SK-N-SH (cell line): ENCODE measurements around the gene ZBED4. TPM values are rescaled to one million over a fixed set of nuclear protein-coding genes. Genes with fewer than 3 reads are reported as not detected.

Experiments
- CTCF ChIA-PET: fragments of 300-600, 350-600 bp; formaldehyde crosslinking; extraction: SDS; loops from one replicate; lab custom pipeline; 2021; lab: Yijun Ruan, JAX
- POLR2A ChIA-PET: fragments of 350-600 bp; sonication (Branson Sonifier 250); formaldehyde crosslinking; extraction: SDS; loops from one replicate; lab custom pipeline; 2020; ENCODE audit warnings: antibody characterized with exemption, inconsistent platforms; lab: Yijun Ruan, JAX
- DNase-seq: peaks from one replicate; pipeline ENCODE4 v3.0.0; 2012
- H2AFZ ChIP-seq: fragments of 200-600 bp; sonication (generic); 2 replicates; pipeline ENCODE4 v1.8.1; 2016; ENCODE audit warnings: antibody characterized with exemption, mild to moderate bottlenecking, low read depth
- H3F3A ChIP-seq: fragments of 200-600 bp; sonication (generic); replicated peaks from 2 replicates; pipeline ENCODE3; 2016; ENCODE audit warnings: antibody characterized with exemption, mild to moderate bottlenecking; ENCODE audit not compliant: insufficient read depth
- H3K27ac ChIP-seq, 2 experiments: fragments of 200-500 bp in 1 of 2; fragments of 200-600 bp in 1 of 2; sonication (Bioruptor generic) in 1 of 2; sonication (generic), shearing (Covaris generic) in 1 of 2; 2 replicates each; pipeline versions ENCODE4 v1.5.1 to v1.6.1; 2014 to 2016; ENCODE audit warnings: low read depth in 2 of 2, inconsistent platforms in 1 of 2, low read length in 1 of 2, mild to moderate bottlenecking in 1 of 2, mixed read lengths in 1 of 2
- H3K27me3 ChIP-seq: fragments of 200-600 bp; sonication (generic), shearing (Covaris generic); 2 replicates; pipeline ENCODE4 v1.6.1; 2016; ENCODE audit warnings: mixed run types; ENCODE audit not compliant: insufficient read depth
- H3K36me3 ChIP-seq, 2 experiments: fragments of 200-500 bp in 1 of 2; fragments of 200-600 bp in 1 of 2; sonication (Bioruptor generic) in 1 of 2; sonication (generic) in 1 of 2; replicated peaks in 1 of 2; 2 replicates each; pipeline versions ENCODE3 to v1.5.1; 2014 to 2016; ENCODE audit warnings: low read length in 1 of 2, mild to moderate bottlenecking in 1 of 2; ENCODE audit not compliant: insufficient read depth in 2 of 2, control insufficient read depth in 1 of 2
- H3K4me1 ChIP-seq, 2 experiments: fragments of 200-500 bp in 1 of 2; fragments of 200-600 bp in 1 of 2; sonication (Bioruptor generic) in 1 of 2; sonication (generic), shearing (Covaris generic) in 1 of 2; 2 replicates each; pipeline versions ENCODE4 v1.5.1 to v1.6.1; 2014 to 2016; ENCODE audit warnings: low read depth in 1 of 2, low read length in 1 of 2, mixed run types in 1 of 2; ENCODE audit not compliant: insufficient read depth in 2 of 2, control insufficient read depth in 1 of 2
- H3K4me2 ChIP-seq: fragments of 200-600 bp; sonication (generic), shearing (Covaris generic); 2 replicates; pipeline ENCODE4 v1.6.1; 2017; ENCODE audit warnings: mixed run types
- H3K4me3 ChIP-seq, 2 experiments: fragments of 200-500 bp in 1 of 2; fragments of 200-600 bp in 1 of 2; sonication (Bioruptor generic) in 1 of 2; sonication (generic), shearing (Covaris generic) in 1 of 2; 2 replicates each; pipeline versions ENCODE4 v1.5.1 to v1.8.1; 2014 to 2016; ENCODE audit warnings: low read depth in 2 of 2, inconsistent platforms in 1 of 2, low read length in 1 of 2, mild to moderate bottlenecking in 1 of 2, mixed read lengths in 1 of 2, moderate library complexity in 1 of 2
- H3K79me2 ChIP-seq: fragments of 200-600 bp; sonication (generic); 2 replicates; pipeline ENCODE4 v1.8.1; 2017; ENCODE audit warnings: mild to moderate bottlenecking; ENCODE audit not compliant: insufficient read depth
- H3K9ac ChIP-seq: fragments of 200-600 bp; sonication (generic); 2 replicates; pipeline ENCODE4 v1.6.1; 2017; ENCODE audit warnings: mixed run types
- H3K9me2 ChIP-seq: fragments of 200-600 bp; sonication (generic); 2 replicates; pipeline ENCODE4 v1.6.1; 2017; ENCODE audit warnings: mixed run types
- H3K9me3 ChIP-seq: fragments of 200-600 bp; sonication (generic); 2 replicates; pipeline ENCODE4 v1.6.1; 2017; ENCODE audit warnings: mixed run types, mild to moderate bottlenecking, moderate library complexity
- H4K20me1 ChIP-seq: fragments of 200-600 bp; sonication (generic); 2 replicates; pipeline ENCODE4 v1.6.1; 2017; ENCODE audit warnings: mild to moderate bottlenecking, mixed run types; ENCODE audit not compliant: insufficient read depth
- CTCF ChIP-seq: fragments of 200-600 bp; sonication (generic); IDR thresholded peaks from 2 replicates; pipeline ENCODE4 v1.6.1; 2017; ENCODE audit warnings: antibody characterized with exemption, mild to moderate bottlenecking, moderate library complexity
- EP300 ChIP-seq, 2 experiments: IDR thresholded peaks; 2 replicates each; pipeline versions ENCODE4 v1.4.0 to v1.6.1; 2012; ENCODE audit warnings: borderline replicate concordance in 1 of 2, low read depth in 1 of 2, low read length in 1 of 2
- EZH2phosphoT487 ChIP-seq: fragments of 200-600 bp; sonication (generic); IDR thresholded peaks from 2 replicates; pipeline ENCODE4 v1.6.1; 2017; ENCODE audit warnings: low read depth, mixed run types, mild to moderate bottlenecking, antibody characterized with exemption, moderate library complexity, borderline replicate concordance
- FOSL2 ChIP-seq: IDR thresholded peaks from 2 replicates; pipeline ENCODE4 v1.4.0; 2012; ENCODE audit warnings: low read depth, mild to moderate bottlenecking, moderate library complexity, borderline replicate concordance
- GABPA ChIP-seq: IDR thresholded peaks from 2 replicates; pipeline ENCODE4 v1.4.0; 2012; ENCODE audit warnings: low read depth, mild to moderate bottlenecking
- MEF2A ChIP-seq: IDR thresholded peaks from 2 replicates; pipeline ENCODE4 v1.4.0; 2012; ENCODE audit warnings: low read depth, borderline replicate concordance
- NRF1 ChIP-seq: IDR thresholded peaks from 2 replicates; pipeline ENCODE4 v1.6.1; 2012; ENCODE audit warnings: low read depth, mild to moderate bottlenecking, low read length
- POLR2AphosphoS5 ChIP-seq: IDR thresholded peaks from 2 replicates; pipeline ENCODE4 v1.6.1; 2012; ENCODE audit warnings: low read depth, low read length
- RCOR1 ChIP-seq: fragments of 150-350 bp; IDR thresholded peaks from 2 replicates; pipeline ENCODE4 v1.6.1; 2017; ENCODE audit warnings: antibody characterized with exemption, low read length
- REST ChIP-seq: IDR thresholded peaks from 2 replicates; pipeline ENCODE4 v1.6.1; 2012; ENCODE audit warnings: mild to moderate bottlenecking, low read depth, low read length, moderate library complexity
- RFX5 ChIP-seq: IDR thresholded peaks from 2 replicates; pipeline ENCODE4 v1.6.1; 2012; ENCODE audit warnings: mild to moderate bottlenecking, improper control_type of control experiment, low read length
- SIN3A ChIP-seq: IDR thresholded peaks from 2 replicates; pipeline ENCODE4 v1.6.1; 2012; ENCODE audit warnings: low read depth, mild to moderate bottlenecking, low read length, moderate library complexity, borderline replicate concordance
- SMC3 ChIP-seq: IDR thresholded peaks from 2 replicates; pipeline ENCODE4 v1.6.1; 2012; ENCODE audit warnings: low read depth, low read length, improper control_type of control experiment
- WGBS: methylation state at CpG from one replicate; pipeline ENCODE4 v1.1.6; 2017; ENCODE audit warnings: low lambda C conversion rate; 5-methylcytosine and 5-hydroxymethylcytosine counted together
- polyA plus RNA-seq, 3 experiments: library from polyadenylated mRNA; depleted of rRNA; stranded (reverse); fragments of >200 nt; gene quantifications; 2 replicates each; pipeline ENCODE4 v1.2.3, GENCODE V29; 2012

The ZBED4 gene
- polyA plus RNA-seq, 1 of the 3 experiments (the other 2 are of a cell fraction) = 7.9 TPM

- TF ChIP-seq REST (no peak), SMC3 (no peak), POLR2AphosphoS5 (no peak), RFX5 (no peak), EP300 (IDR thresholded peaks at IDR 0.05; ENCODE audit: borderline replicate concordance in 1 of 2, low read depth in 1 of 2, low read length in 1 of 2) (no peak)
Measured at GRCh38 chr22:49807129-49807528, 46.5 kb upstream of the ZBED4 start (continued).

GRCh38 chr22:49807780-49808708 is 45.6 kb upstream of the ZBED4 start:
- Histone ChIP-seq H3K9ac (no peak overlapping the region), H2AFZ (no peak overlapping the region), H3K36me3 (peaks cover 10 to 15% of the 10 kb centered on the region in 2 experiments), H3K4me3 (no peak overlapping the region), H3K9me3 (no peaks in the 10 kb centered on the region), H3F3A (peaks cover 11% of the 10 kb centered on the region), H3K79me2 (peaks cover 100% of the 10 kb centered on the region), H3K27me3 (no peaks in the 10 kb centered on the region), H4K20me1 (peaks cover 99% of the 10 kb centered on the region), H3K9me2 (no peaks in the 10 kb centered on the region), H3K27ac (no peak overlapping the region), H3K4me2 (no peak overlapping the region), H3K4me1 (no peaks in the 10 kb centered on the region; a peak in 1 of 4 replicates)
- ChIA-PET CTCF (no interaction called here), POLR2A (no interaction called here)
- DNase-seq = no peak
- 98% methylated on average over 14 of the region's 14 CpGs for WGBS
- TF ChIP-seq MEF2A = no peak
- TF ChIP-seq GABPA = no peak
- no peak for TF ChIP-seq EZH2phosphoT487
- no peak for TF ChIP-seq RCOR1
- no peak for TF ChIP-seq FOSL2
- TF ChIP-seq CTCF = no peak
- no peak for TF ChIP-seq SIN3A
- TF ChIP-seq NRF1 = no peak
